Measurements from ENCODE around the gene CUL5.

CUL5 gene

GRCh38 chr11:108148556-108148955 lies 139.9 kb downstream of the CUL5 start:
- Histone ChIP-seq H3K9me3 (ENCODE audit: control insufficient read depth, insufficient read depth, low read length) (no peaks in the 10 kb centered on the region), H3K4me1 (ENCODE audit: control insufficient read depth, insufficient read depth, low read length) (no peaks in the 10 kb centered on the region), H3K4me3 (ENCODE audit: low read depth, low read length) (no peak overlapping the region), H3K27me3 (ENCODE audit: control insufficient read depth, insufficient read depth, low read length) (no peaks in the 10 kb centered on the region), H3K9ac (ENCODE audit: low read depth, low read length) (no peak overlapping the region), H3K36me3 (ENCODE audit: control insufficient read depth, insufficient read depth, low read length) (peaks cover 10% of the 10 kb centered on the region)

- no peaks in the 10 kb centered on the region for H3K4me1 ChIP-seq (ENCODE audit: control insufficient read depth, insufficient read depth, low read length)
- no peaks in the 10 kb centered on the region for H3K9me3 ChIP-seq (ENCODE audit: control insufficient read depth, insufficient read depth, low read length)
- H3K4me3 ChIP-seq (ENCODE audit: low read depth, low read length) = no peak overlapping the region
- peaks cover 10% of the 10 kb centered on the region for H3K36me3 ChIP-seq (ENCODE audit: control insufficient read depth, insufficient read depth, low read length)
- no peaks in the 10 kb centered on the region for H3K27me3 ChIP-seq (ENCODE audit: control insufficient read depth, insufficient read depth, low read length)
- H3K9ac ChIP-seq (ENCODE audit: low read depth, low read length) = no peak overlapping the region
Measured at GRCh38 chr11:108154591-108154990, 145.9 kb downstream of the CUL5 start.
